ENCODE results near the gene IPO11. TPM values are rescaled to one million over a fixed set of nuclear protein-coding genes. Genes with fewer than 3 reads are reported as not detected.

Gene IPO11
- total RNA-seq, 1 donor from 2014 or later, result 96.0 TPM

- no peak for TF ChIP-seq CTCF (IDR thresholded peaks at IDR 0.05; ENCODE audit: unreplicated experiment)
- DNase-seq (ENCODE audit: low spot score), result no peak
- Mint-ChIP-seq H3K36me3 (ENCODE audit: low read depth, unreplicated experiment) (peaks cover 41% of the 10 kb centered on the region), H3K27me3 (ENCODE audit: unreplicated experiment) (no peaks in the 10 kb centered on the region), H3K27ac (ENCODE audit: unreplicated experiment) (no peak overlapping the region), H3K9me3 (ENCODE audit: unreplicated experiment) (no peaks in the 10 kb centered on the region), H3K4me1 (ENCODE audit: unreplicated experiment) (peaks cover 5% of the 10 kb centered on the region), H3K4me3 (ENCODE audit: unreplicated experiment) (no peak overlapping the region)
Measured at GRCh38 chr5:62606878-62607277, 194.3 kb downstream of the IPO11 start.

DNA sequence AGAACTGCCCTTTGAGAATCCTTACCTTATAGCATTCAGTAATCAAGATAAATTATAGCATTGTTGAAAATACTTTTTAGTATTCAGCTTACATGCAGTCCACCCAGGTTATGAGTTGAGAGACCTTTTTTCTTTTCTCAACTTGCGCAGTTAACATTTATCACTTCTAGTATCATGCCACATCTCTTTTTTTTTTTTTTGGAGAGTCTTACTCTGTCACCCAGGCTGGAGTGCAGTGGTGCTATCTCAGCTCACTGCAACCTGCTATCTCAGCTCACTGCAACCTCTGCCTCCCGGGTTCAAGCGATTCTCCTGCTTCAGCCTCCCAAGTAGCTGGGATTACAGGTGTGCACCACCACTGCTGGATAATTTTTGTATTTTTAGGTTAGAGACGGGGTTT is 195.1 kb downstream of the IPO11 start:
- Mint-ChIP-seq H3K9me3 (ENCODE audit: unreplicated experiment) (no peaks in the 10 kb centered on the region), H3K27me3 (ENCODE audit: unreplicated experiment) (no peaks in the 10 kb centered on the region), H3K27ac (ENCODE audit: unreplicated experiment) (no peak overlapping the region), H3K36me3 (ENCODE audit: low read depth, unreplicated experiment) (peaks cover 40% of the 10 kb centered on the region), H3K4me1 (ENCODE audit: unreplicated experiment) (peaks cover 5% of the 10 kb centered on the region), H3K4me3 (ENCODE audit: unreplicated experiment) (no peak overlapping the region)
- no peak for TF ChIP-seq CTCF (IDR thresholded peaks at IDR 0.05; ENCODE audit: unreplicated experiment)
- DNase-seq (ENCODE audit: low spot score), result no peak

DNA sequence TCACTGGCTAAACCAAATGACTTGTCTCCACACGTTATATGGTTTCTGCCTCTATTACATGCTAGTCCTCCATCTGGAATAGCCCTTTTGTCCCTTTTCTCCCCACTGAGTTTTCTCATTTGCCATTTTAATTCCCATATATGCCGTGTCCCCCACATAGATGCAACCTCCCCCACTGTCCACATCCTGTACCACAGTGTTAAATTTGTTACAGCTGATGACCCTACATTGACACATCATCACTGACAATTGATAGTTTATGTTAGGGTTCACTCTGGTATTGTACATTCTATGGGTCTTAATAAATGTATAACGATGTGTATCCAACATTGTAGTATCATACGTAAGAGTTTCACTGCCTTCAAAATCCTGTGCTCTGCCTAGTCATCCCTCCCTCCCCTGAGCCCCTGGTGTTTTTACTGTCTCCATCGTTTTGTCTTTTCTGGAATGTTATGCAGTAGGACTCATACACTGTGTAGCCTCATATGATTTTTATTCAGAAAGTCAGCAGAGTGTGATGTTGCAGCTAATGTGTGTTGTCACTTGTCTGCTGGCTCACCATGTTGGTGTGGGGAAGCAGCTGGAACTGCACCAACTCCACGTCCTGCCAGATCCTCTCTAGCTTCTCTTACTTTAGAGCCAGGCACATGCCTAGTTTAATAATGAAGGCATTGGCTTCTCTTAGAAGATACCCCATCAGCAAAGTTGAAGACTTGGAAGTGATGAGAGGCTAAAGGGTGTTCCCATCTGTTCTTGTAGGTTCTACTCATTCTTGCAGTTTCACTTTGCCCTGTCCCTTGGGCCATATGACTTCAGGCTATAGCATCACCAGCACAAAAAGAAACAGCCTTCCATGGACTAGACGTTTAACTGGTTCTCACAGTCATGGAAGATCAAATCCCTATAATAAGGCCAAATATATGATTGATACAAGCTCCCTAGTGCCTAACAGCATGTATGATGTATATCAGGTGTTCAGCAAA is 196.3 kb downstream of the IPO11 start:
- peaks cover 39% of the 10 kb centered on the region for H3K36me3 Mint-ChIP-seq (ENCODE audit: low read depth, unreplicated experiment)
- no peaks in the 10 kb centered on the region for H3K9me3 Mint-ChIP-seq (ENCODE audit: unreplicated experiment)
- H3K4me3 Mint-ChIP-seq (ENCODE audit: unreplicated experiment), result peak overlapping the region; percentile 48
- no peak for DNase-seq (ENCODE audit: low spot score)
- peaks cover 2% of the 10 kb centered on the region for H3K27me3 Mint-ChIP-seq (ENCODE audit: unreplicated experiment)
- H3K4me1 Mint-ChIP-seq (ENCODE audit: unreplicated experiment), result peaks cover 5% of the 10 kb centered on the region
- no peak overlapping the region for H3K27ac Mint-ChIP-seq (ENCODE audit: unreplicated experiment)
- TF ChIP-seq CTCF (IDR thresholded peaks at IDR 0.05; ENCODE audit: unreplicated experiment), result no peak

DNA sequence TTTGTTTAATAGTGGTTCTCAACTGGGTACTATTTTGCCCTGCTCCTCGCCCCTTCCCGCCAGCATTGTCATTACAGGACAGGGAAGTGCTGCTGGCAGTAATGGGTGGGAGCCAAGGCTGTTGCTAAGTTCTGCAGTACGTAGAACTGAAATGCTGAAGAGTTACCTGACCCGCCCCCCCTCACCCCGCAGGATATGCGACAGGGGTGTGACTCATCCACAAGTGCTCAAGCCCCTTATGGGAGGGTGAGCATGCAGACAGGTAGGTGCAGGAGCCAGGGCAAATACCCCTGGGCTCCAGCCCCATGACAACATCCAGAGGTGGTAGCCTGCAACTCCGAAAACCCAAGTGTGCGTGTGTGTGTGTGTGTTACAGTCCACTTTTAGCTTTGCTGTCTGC is 201.8 kb downstream of the IPO11 start:
- no peaks in the 10 kb centered on the region for H3K9me3 Mint-ChIP-seq (ENCODE audit: unreplicated experiment)
- H3K4me1 Mint-ChIP-seq (ENCODE audit: unreplicated experiment), result peaks cover 7% of the 10 kb centered on the region
- TF ChIP-seq CTCF (IDR thresholded peaks at IDR 0.05; ENCODE audit: unreplicated experiment), result no peak
- peak overlapping the region; percentile 25 for H3K4me3 Mint-ChIP-seq (ENCODE audit: unreplicated experiment)
- no peak for DNase-seq (ENCODE audit: low spot score)
- H3K27ac Mint-ChIP-seq (ENCODE audit: unreplicated experiment), result no peak overlapping the region
- H3K36me3 Mint-ChIP-seq (ENCODE audit: low read depth, unreplicated experiment), result peaks cover 38% of the 10 kb centered on the region
- H3K27me3 Mint-ChIP-seq (ENCODE audit: unreplicated experiment), result peaks cover 2% of the 10 kb centered on the region

Measured in endothelial cell (in vitro differentiated cells).